Psoas muscle (tissue), 8 donors: ENCODE measurements around the gene IGFBP3. TPM values are rescaled to one million over a fixed set of nuclear protein-coding genes. Genes with fewer than 3 reads are reported as not detected.

Experiments
- ATAC-seq, 4 donors: fragments of 200-7000 bp; cut with Tn5 transposase; one replicate each; pipeline ENCODE4 v1.9.1; 2020; ENCODE audit warnings: moderate library complexity in 3 of 4, mild to moderate bottlenecking in 2 of 4
- DNase-seq, 2 donors: peaks; one replicate each; pipeline ENCODE4 v3.0.0-alpha.2; 2020
- H3K27ac ChIP-seq: fragments of 200-600 bp; one replicate; pipeline ENCODE4 v1.8.0; 2022
- H3K27me3 ChIP-seq, 3 donors: fragments of 200-600 bp in 1 of 3; one replicate each; pipeline versions ENCODE4 v1.6.1 to v1.8.0; 2013 to 2022; ENCODE audit warnings: low read length in 2 of 3, mild to moderate bottlenecking in 2 of 3, moderate library complexity in 1 of 3; ENCODE audit not compliant: insufficient read depth in 3 of 3
- H3K36me3 ChIP-seq, 2 donors: fragments of 200-600 bp in 1 of 2; one replicate each; pipeline versions ENCODE4 v1.6.1 to v1.8.0; 2013 to 2022; ENCODE audit warnings: low read depth in 1 of 2, mild to moderate bottlenecking in 1 of 2, moderate library complexity in 1 of 2; ENCODE audit not compliant: insufficient read depth in 1 of 2
- H3K4me1 ChIP-seq: fragments of 200-600 bp; one replicate; pipeline ENCODE4 v1.8.0; 2022
- H3K4me3 ChIP-seq: fragments of 200-600 bp; one replicate; pipeline ENCODE4 v1.8.0; 2022; ENCODE audit warnings: mild to moderate bottlenecking
- H3K9me3 ChIP-seq: fragments of 200-600 bp; one replicate; pipeline ENCODE4 v1.8.0; 2022
- WGBS, 3 donors: extraction: QIAGEN DNeasy Blood & Tissue Kit; methylation state at CpG; one replicate each; pipeline versions ENCODE4 v1.1.6 to v1.1.7; 2013; 5-methylcytosine and 5-hydroxymethylcytosine counted together
- intact Hi-C, 2 donors: fragments of 100-400 bp; cut with DNase I; formaldehyde crosslinking; loops; one replicate each; pipeline versions ENCODE4 v1.11.0 to v1.14.2; 2022
- polyA plus RNA-seq, 3 donors: library from polyadenylated mRNA; stranded (reverse); fragments of 200-250 nt; gene quantifications; one replicate each; pipeline ENCODE4 v1.2.3, GENCODE V29; 2013
- total RNA-seq, 4 donors: library from RNA; stranded (reverse); fragmentation: NEBNext Ultra II Directional in 2 of 4; extraction: Animal tissue kit (Norgen Biotek cat#: 25700) in 2 of 4; gene quantifications; one replicate each; pipeline versions ENCODE4 v1.2.1 to v1.2.4, GENCODE V29; 2021 to 2023
- TF ChIP-seq, protein P1 (sequence below): fragments of 200-600 bp; IDR thresholded peaks from one replicate; pipeline ENCODE4 v1.8.0; 2022; ENCODE audit warnings: antibody characterized with exemption
- donor health status: healthy with polysubstance abuse.
- donor health status: DM: no; HTN: no; CAD: no; lungs with moderate emphysema.
- donor health status: Bipolar disorder and iron deficiency.
- donor health status: healthy.
- donor health status: DM: yes; HTN: yes; CAD: no.
- donor health status: DM: no; HTN: no; CAD: no.
- donor health status: DM: no; HTN: no; CAD: no.
- donor health status: DM: yes; HTN: yes; CAD: no.

Gene IGFBP3
- total and polyA plus RNA-seq, 7 donors = 13.9 to 114 (median 38.0) TPM

DNA sequence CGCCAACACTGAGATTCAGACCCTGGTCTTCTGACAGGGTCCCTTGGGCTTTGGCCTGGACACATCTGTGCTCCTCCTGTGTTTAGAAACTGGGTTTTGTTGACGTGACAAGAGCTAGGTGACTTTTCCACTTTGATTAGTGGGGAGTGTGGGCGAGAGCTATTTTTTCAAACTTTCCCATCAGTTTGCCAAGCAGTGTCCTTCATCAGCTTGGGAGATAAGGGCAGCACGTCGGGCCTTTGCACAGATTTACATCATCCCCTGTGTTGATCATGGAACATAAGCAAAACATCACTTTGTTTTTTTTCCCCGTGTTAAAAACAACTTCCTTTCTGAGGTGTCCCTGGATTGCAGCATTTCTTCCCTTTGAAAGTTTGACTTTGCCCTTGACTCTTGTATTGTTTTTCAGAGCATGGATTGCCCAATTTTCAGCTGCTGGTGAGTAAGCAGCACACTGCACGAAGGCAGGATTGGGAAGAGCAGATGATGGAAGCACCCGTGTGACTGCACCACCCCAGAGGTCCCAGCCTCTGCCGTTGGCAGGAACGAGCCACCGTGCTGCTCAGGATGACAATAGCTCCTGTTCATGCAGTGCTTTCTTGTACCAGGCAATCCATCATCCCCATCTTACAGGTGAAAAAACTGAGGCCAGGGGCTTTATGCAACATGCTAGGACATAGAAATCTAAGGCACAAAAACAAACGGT, 39.2 kb downstream of the IGFBP3 start:
- intact Hi-C loops = no loop called here
- ATAC-seq = no peak
- H3K4me1 ChIP-seq = no peaks in the 10 kb centered on the region
- peaks cover 0 to 8% (median 2%) of the 10 kb centered on the region in 3 donors for H3K27me3 ChIP-seq
- TF ChIP-seq, protein P1, sequence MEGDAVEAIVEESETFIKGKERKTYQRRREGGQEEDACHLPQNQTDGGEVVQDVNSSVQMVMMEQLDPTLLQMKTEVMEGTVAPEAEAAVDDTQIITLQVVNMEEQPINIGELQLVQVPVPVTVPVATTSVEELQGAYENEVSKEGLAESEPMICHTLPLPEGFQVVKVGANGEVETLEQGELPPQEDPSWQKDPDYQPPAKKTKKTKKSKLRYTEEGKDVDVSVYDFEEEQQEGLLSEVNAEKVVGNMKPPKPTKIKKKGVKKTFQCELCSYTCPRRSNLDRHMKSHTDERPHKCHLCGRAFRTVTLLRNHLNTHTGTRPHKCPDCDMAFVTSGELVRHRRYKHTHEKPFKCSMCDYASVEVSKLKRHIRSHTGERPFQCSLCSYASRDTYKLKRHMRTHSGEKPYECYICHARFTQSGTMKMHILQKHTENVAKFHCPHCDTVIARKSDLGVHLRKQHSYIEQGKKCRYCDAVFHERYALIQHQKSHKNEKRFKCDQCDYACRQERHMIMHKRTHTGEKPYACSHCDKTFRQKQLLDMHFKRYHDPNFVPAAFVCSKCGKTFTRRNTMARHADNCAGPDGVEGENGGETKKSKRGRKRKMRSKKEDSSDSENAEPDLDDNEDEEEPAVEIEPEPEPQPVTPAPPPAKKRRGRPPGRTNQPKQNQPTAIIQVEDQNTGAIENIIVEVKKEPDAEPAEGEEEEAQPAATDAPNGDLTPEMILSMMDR = no peak
- no peak overlapping the region for H3K4me3 ChIP-seq
- no peak for DNase-seq
- no peaks in the 10 kb centered on the region for H3K9me3 ChIP-seq
- no peaks in the 10 kb centered on the region for H3K36me3 ChIP-seq
- 68 to 73% (median 71%) methylated on average over 12 of the region's 12 CpGs for WGBS, 3 donors
- no peak overlapping the region for H3K27ac ChIP-seq

DNA sequence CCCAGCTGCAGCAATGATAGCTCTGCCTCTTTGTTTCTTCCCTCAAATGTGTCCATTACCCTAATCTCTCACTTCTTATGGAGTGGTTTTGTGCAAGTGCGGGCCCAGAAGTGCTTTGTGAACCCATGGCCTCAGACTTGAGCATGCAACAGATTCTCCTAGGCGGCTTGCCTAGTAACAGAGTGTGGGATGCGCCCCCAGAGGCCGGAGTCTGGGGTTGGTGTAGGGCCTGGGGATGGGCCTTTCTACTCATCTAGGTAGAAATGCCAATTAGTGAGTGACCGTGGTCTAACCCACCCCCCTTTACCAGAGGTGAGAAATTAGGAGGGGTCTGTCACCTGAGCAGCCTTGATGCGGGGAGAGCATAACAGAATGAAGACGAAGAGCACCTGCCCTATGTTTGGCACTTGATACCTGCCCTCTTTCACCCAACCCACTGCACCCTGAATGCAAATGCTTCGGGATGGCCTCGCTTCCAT, 39.8 kb downstream of the IGFBP3 start:
- no peak for ATAC-seq
- no peak for DNase-seq
- Histone ChIP-seq H3K4me3 (no peak overlapping the region), H3K27ac (no peak overlapping the region), H3K4me1 (no peaks in the 10 kb centered on the region), H3K9me3 (no peaks in the 10 kb centered on the region), H3K27me3 (peaks cover 0 to 2% (median 2%) of the 10 kb centered on the region in 3 donors), H3K36me3 (no peaks in the 10 kb centered on the region)
- TF ChIP-seq, protein P1 = no peak
- WGBS, 3 donors = 89 to 91% (median 90%) methylated on average over 9 of the region's 9 CpGs
- intact Hi-C loops = no loop called here

DNA sequence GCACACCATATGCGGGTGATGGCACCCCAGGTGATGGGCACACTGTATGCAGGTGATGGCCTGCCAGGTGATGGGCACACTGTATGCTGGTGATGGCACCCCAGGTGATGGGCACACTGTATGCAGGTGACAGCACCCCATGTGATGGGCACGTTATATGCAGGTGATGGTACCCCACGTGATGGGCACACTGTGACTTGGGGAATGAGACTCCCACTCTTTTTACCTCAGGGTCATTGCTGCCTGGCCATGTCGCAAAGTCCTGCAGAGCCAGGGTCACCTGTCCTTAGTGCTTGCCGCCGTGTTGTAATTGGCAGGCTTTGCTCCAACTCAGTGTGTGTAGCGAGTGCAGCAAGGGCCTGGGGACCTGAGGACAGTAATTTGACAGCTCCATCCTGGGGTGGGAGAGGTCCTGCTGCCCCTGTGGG, 40.6 kb downstream of the IGFBP3 start:
- intact Hi-C loops = no loop called here
- Histone ChIP-seq H3K9me3 (no peaks in the 10 kb centered on the region), H3K4me3 (no peak overlapping the region), H3K36me3 (no peaks in the 10 kb centered on the region), H3K27me3 (peaks cover 0 to 2% (median 0%) of the 10 kb centered on the region in 3 donors), H3K4me1 (no peaks in the 10 kb centered on the region), H3K27ac (no peak overlapping the region)
- DNase-seq = no peak
- 87 to 93% (median 88%) methylated on average over 7 of the region's 7 CpGs for WGBS, 3 donors
- no peak for ATAC-seq
- TF ChIP-seq, protein P1 = no peak

DNA sequence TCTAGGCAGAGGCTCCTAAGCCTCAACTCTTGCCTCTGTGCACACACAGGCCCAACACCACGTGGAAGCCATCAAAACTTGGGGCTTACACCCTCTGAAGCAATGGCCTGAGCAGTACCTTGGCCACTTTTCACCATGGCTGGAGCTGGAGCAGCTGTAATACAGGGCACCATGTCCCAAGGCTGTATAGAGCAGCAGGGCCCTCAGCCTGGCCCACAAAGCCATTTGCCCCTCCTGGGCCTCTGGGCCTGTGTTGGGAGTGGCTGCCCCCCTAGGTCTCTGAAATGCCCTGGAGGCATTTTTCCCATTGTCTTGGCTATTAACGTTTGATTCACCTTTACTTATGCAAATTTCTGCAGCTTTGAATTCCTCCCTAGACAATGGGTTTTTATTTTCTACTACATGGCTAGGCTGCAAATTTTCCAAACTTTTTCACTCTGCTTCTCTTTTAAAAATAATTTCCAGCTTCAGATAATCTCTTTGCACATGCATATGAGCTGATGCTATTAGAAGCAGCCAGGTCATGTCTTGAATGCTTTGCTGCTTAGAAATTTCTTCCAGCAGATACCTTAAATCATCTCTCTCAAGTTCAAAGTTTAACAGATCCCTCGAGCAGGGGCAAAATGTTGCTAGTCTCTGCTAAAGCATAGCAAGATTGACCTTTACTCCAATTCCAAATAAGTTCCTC, 42.5 kb downstream of the IGFBP3 start:
- no peaks in the 10 kb centered on the region for H3K9me3 ChIP-seq
- WGBS, 3 donors = 23 to 55% (median 35%) methylated on average over 3 of the region's 3 CpGs
- H3K27ac ChIP-seq = no peak overlapping the region
- peaks cover 0 to 2% (median 0%) of the 10 kb centered on the region in 3 donors for H3K27me3 ChIP-seq
- TF ChIP-seq, protein P1 = no peak
- no peak for ATAC-seq
- intact Hi-C loops = no loop called here
- no peaks in the 10 kb centered on the region for H3K36me3 ChIP-seq
- DNase-seq = no peak
- H3K4me3 ChIP-seq = no peak overlapping the region
- no peaks in the 10 kb centered on the region for H3K4me1 ChIP-seq
